SU-DHL-6 (cell line): ENCODE data around the gene GRK2.

ENCODE experiments used
- H2AFZ ChIP-seq: fragments of 200-600 bp; sonication (generic); 2 replicates; pipeline ENCODE4 v1.6.1; 2014; ENCODE audit warnings: low read depth, mild to moderate bottlenecking, moderate library complexity, mixed read lengths, antibody characterized with exemption, low read length; ENCODE audit not compliant: severe bottlenecking
- H3F3A ChIP-seq: fragments of 200-600 bp; shearing (Covaris generic); 2 replicates; pipeline ENCODE4 v1.6.0; 2016; ENCODE audit warnings: antibody characterized with exemption, mild to moderate bottlenecking; ENCODE audit not compliant: insufficient read depth
- H3K27ac ChIP-seq: fragments of 200-600 bp; sonication (generic); 2 replicates; pipeline ENCODE4 v1.5.1; 2016; ENCODE audit warnings: low read depth, mild to moderate bottlenecking, low read length, moderate library complexity, mixed read lengths
- H3K27me3 ChIP-seq: fragments of 200-600 bp; sonication (generic), shearing (Covaris generic); 2 replicates; pipeline ENCODE4 v1.6.0; 2014; ENCODE audit warnings: mild to moderate bottlenecking, low read length
- H3K36me3 ChIP-seq: fragments of 200-600 bp; sonication (generic); 2 replicates; pipeline ENCODE4 v1.6.1; 2014; ENCODE audit warnings: mild to moderate bottlenecking, low read length, mixed read lengths
- H3K4me2 ChIP-seq: fragments of 300-600, 200-600 bp; shearing (Covaris generic), sonication (generic); 2 replicates; pipeline ENCODE4 v1.6.0; 2014; ENCODE audit warnings: low read length, low read depth, mild to moderate bottlenecking; ENCODE audit not compliant: poor library complexity, severe bottlenecking
- H3K4me3 ChIP-seq: fragments of 200-600 bp; sonication (generic); 2 replicates; pipeline ENCODE4 v1.5.1; 2014; ENCODE audit warnings: antibody characterized with exemption, low read length, mild to moderate bottlenecking, mixed read lengths; ENCODE audit not compliant: insufficient read depth, poor library complexity, severe bottlenecking
- H3K79me2 ChIP-seq: fragments of 200-600 bp; sonication (generic); 2 replicates; pipeline ENCODE4 v1.6.1; 2014; ENCODE audit warnings: mild to moderate bottlenecking, low read length, moderate library complexity; ENCODE audit not compliant: insufficient read depth
- H3K9ac ChIP-seq: fragments of 200-600 bp; sonication (generic); 2 replicates; pipeline ENCODE4 v1.7.0; 2014; ENCODE audit warnings: mild to moderate bottlenecking, low read length
- H3K9me2 ChIP-seq: fragments of 200-600 bp; sonication (generic); replicated peaks from 2 replicates; pipeline ENCODE4 v1.6.1; 2014; ENCODE audit warnings: low read length; ENCODE audit not compliant: insufficient read depth
- H3K9me3 ChIP-seq: fragments of 200-600 bp; sonication (generic); 2 replicates; pipeline ENCODE4 v1.6.1; 2014; ENCODE audit warnings: low read length, mixed read lengths; ENCODE audit not compliant: insufficient read depth
- H4K20me1 ChIP-seq: fragments of 200-600 bp; sonication (generic); 2 replicates; pipeline ENCODE4 v1.6.1; 2014; ENCODE audit warnings: low read depth, mild to moderate bottlenecking, antibody characterized with exemption, low read length, moderate library complexity, mixed read lengths
- EZH2phosphoT487 ChIP-seq: fragments of 200-600 bp; sonication (generic), shearing (Covaris generic); conservative IDR thresholded peaks from 2 replicates; pipeline ENCODE4 v1.6.1; 2018; ENCODE audit warnings: mild to moderate bottlenecking, antibody characterized with exemption, low read length, moderate library complexity, mixed read lengths
- TF ChIP-seq, protein P1 (sequence below): fragments of 200-600 bp; sonication (generic); IDR thresholded peaks from one replicate; pipeline ENCODE4 v1.5.1; 2017; ENCODE audit warnings: antibody characterized with exemption, mild to moderate bottlenecking, low read length, moderate library complexity; ENCODE audit not compliant: insufficient read depth, poor library complexity, severe bottlenecking

Gene GRK2

DNA sequence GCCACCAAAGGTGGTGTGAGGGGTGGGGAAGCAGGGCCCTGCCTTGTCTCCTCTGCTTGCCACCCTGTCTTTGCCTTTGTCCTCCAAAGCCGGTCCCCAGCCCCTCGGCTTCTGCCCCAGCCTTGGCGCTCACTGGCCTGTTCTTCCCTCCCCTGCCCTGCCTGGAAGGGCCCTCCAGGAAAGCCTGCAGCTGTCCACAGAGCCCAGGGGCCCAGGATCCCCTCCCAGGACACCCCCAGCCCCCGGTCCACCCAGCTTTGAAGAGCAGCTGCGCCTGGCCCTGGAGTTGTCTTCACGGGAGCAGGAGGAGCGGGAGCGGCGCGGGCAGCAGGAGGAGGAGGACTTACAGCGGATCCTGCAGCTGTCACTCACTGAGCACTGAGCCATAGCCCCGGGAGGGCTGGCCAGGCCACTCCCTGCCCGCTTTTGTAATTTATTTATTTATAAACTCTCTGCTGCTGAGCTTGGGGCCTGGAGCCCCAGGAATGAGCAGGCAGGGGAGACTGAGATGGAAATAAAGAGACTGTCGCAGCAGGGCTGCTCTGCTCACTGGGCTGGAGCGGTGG is 35.8 kb downstream of the GRK2 start:
- Histone ChIP-seq H4K20me1 (no peaks in the 10 kb centered on the region), H3K79me2 (no peaks in the 10 kb centered on the region), H3K9me3 (no peaks in the 10 kb centered on the region), H3K9ac (no peak overlapping the region), H3K36me3 (no peaks in the 10 kb centered on the region; the same call in 1 of the 2 replicates), H2AFZ (no peak overlapping the region), H3K27me3 (no peaks in the 10 kb centered on the region), H3K4me3 (no peak overlapping the region), H3K27ac (no peak overlapping the region), H3K9me2 (no peaks in the 10 kb centered on the region), H3F3A (no peaks in the 10 kb centered on the region), H3K4me2 (no peak overlapping the region)
- TF ChIP-seq EZH2phosphoT487, result no peak
- TF ChIP-seq, protein P1, sequence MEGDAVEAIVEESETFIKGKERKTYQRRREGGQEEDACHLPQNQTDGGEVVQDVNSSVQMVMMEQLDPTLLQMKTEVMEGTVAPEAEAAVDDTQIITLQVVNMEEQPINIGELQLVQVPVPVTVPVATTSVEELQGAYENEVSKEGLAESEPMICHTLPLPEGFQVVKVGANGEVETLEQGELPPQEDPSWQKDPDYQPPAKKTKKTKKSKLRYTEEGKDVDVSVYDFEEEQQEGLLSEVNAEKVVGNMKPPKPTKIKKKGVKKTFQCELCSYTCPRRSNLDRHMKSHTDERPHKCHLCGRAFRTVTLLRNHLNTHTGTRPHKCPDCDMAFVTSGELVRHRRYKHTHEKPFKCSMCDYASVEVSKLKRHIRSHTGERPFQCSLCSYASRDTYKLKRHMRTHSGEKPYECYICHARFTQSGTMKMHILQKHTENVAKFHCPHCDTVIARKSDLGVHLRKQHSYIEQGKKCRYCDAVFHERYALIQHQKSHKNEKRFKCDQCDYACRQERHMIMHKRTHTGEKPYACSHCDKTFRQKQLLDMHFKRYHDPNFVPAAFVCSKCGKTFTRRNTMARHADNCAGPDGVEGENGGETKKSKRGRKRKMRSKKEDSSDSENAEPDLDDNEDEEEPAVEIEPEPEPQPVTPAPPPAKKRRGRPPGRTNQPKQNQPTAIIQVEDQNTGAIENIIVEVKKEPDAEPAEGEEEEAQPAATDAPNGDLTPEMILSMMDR, result no peak

DNA sequence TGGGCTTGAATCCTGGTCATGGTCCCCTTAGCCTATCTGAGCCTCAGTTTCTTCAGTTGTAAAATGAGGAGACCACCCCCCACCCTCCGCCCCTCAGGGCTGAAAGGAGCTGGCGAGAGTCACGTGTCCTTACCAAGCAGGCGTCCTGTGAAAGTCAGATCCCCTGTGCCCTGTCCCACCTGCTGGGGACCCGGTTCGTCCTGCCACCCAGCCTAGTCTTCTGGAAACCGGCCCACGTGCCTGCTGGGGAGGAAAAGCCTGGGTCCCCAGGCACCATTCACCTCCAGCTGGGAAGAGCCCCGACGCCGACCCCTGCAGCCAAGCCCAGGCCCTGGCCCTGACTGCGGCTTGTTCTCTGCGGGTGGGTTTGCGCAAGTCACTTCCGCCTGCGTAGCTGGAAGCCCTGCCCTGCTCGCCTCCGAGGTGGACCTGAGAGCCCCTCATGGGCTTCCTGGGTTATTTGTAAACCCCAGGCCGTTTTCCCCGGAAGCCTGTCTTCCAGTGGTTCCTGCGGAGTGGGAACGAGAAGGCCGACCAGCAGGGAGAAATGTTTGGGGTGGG is 36.4 kb downstream of the GRK2 start:
- Histone ChIP-seq H3K4me3 (no peak overlapping the region), H3K27me3 (no peaks in the 10 kb centered on the region), H3K9ac (no peak overlapping the region), H4K20me1 (no peaks in the 10 kb centered on the region), H3F3A (no peaks in the 10 kb centered on the region), H3K9me2 (no peaks in the 10 kb centered on the region), H3K9me3 (no peaks in the 10 kb centered on the region), H3K79me2 (no peaks in the 10 kb centered on the region), H3K4me2 (no peak overlapping the region), H2AFZ (no peak overlapping the region), H3K36me3 (no peaks in the 10 kb centered on the region; the same call in 1 of the 2 replicates), H3K27ac (no peak overlapping the region)
- TF ChIP-seq, protein P1, result no peak
- TF ChIP-seq EZH2phosphoT487, result no peak

DNA sequence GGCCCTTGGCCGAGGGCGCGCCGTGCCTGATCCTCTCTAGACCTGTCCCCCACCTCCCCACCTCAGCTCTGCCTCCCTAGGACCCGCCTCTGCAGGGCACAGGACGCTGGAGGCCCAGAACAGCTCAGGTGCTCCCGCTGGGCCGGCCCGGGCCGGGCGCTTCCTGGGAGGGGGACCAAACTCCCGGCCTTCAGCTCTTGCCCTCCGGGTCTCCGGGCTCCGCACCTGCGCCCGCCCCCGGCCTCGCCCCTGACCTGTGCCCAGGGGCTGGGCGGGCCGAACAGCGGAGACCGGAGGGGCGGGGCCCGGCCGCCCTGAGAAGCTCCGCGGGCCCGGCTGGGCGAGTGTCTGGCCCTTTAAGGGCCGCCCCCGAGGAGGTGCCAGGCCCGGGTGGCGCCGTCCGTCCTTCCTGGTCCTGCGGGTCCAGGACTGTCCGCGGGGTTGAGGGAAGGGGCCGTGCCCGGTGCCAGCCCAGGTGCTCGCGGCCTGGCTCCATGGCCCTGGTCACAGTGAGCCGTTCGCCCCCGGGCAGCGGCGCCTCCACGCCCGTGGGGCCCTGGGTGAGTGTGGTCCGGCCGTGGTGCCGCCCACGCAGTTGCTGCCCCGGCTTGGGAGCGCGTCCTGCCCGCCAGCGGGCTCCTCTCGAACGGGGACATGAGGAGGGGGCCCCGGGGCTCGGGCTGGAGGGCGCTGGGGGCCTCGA is 37.0 kb downstream of the GRK2 start, which contains the start of gene SSH3:
Gene SSH3 (plus strand): TSS at position 399 of the 703 bp plus-strand sequence. CDS start 96 bp downstream, at position 495.
- Histone ChIP-seq H4K20me1 (no peaks in the 10 kb centered on the region), H3K27ac (no peak within 1 kb of the TSS), H3K4me3 (no peak within 1 kb of the TSS), H3K79me2 (no peaks in the 10 kb centered on the region), H3K9ac (no peak within 1 kb of the TSS), H3K4me2 (no peak within 1 kb of the TSS), H3K36me3 (no peaks in the 10 kb centered on the region; the same call in 1 of the 2 replicates), H2AFZ (no peak within 1 kb of the TSS), H3K9me2 (no peaks in the 10 kb centered on the region), H3K27me3 (no peaks in the 10 kb centered on the region), H3F3A (no peaks in the 10 kb centered on the region), H3K9me3 (no peaks in the 10 kb centered on the region)
- TF ChIP-seq, protein P1, result no peak
